Measurements from ENCODE around the gene STK26.

DNA sequence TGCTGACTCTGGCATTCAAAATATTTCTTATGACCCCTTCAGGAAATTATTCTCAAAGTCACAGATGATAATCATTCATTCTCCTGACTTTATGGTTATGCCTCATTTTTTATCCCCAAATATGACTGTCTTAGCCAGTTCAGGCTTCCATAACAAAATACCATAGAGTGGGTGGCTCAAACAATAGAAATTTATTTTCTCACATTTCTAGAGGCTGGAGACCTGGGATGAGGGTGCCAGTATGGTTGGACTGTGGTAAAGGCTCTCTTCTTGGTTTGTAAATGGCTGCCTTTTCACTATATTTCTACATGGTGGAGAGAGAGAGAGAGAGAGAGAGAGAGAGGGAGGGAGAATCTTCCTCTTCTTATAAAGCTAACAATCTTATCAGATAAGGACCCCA is 84.2 kb downstream of the STK26 start:
- no peak for TF ChIP-seq POLR2A (IDR thresholded peaks at IDR 0.05)
- TF ChIP-seq, protein P1, sequence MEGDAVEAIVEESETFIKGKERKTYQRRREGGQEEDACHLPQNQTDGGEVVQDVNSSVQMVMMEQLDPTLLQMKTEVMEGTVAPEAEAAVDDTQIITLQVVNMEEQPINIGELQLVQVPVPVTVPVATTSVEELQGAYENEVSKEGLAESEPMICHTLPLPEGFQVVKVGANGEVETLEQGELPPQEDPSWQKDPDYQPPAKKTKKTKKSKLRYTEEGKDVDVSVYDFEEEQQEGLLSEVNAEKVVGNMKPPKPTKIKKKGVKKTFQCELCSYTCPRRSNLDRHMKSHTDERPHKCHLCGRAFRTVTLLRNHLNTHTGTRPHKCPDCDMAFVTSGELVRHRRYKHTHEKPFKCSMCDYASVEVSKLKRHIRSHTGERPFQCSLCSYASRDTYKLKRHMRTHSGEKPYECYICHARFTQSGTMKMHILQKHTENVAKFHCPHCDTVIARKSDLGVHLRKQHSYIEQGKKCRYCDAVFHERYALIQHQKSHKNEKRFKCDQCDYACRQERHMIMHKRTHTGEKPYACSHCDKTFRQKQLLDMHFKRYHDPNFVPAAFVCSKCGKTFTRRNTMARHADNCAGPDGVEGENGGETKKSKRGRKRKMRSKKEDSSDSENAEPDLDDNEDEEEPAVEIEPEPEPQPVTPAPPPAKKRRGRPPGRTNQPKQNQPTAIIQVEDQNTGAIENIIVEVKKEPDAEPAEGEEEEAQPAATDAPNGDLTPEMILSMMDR (IDR thresholded peaks at IDR 0.05) = no peak
